Natural killer cell (primary cell): ENCODE data around the gene AP3B2. TPM values are rescaled to one million over a fixed set of nuclear protein-coding genes. Genes with fewer than 3 reads are reported as not detected.

ENCODE experiments used
- ATAC-seq, 3 donors: fragments of 150-1000 bp in 2 of 3; fragments of 200-7000 bp in 1 of 3; cut with Tn5 transposase; 1 replicate in 1 of 3; 2 replicates in 2 of 3; pipeline ENCODE4 v1.10.0; 2021; ENCODE audit warnings: mild to moderate bottlenecking in 2 of 3, moderate library complexity in 2 of 3
- DNase-seq, 2 donors: peaks; one replicate each; pipeline versions ENCODE4 v3.0.0 to v3.0.0-alpha.2; 2013 to 2021; ENCODE audit warnings: mixed read lengths in 1 of 2
- H3K27ac ChIP-seq: one replicate; pipeline ENCODE4 v1.5.1; 2013; ENCODE audit warnings: mild to moderate bottlenecking, low read length
- H3K27me3 ChIP-seq: one replicate; pipeline ENCODE4 v1.6.1; 2013; ENCODE audit warnings: low read length; ENCODE audit not compliant: control insufficient read depth, insufficient read depth
- H3K36me3 ChIP-seq: one replicate; pipeline ENCODE4 v1.6.1; 2013; ENCODE audit warnings: low read length; ENCODE audit not compliant: control insufficient read depth, insufficient read depth
- H3K4me1 ChIP-seq: one replicate; pipeline ENCODE4 v1.6.1; 2013; ENCODE audit warnings: low read length; ENCODE audit not compliant: control insufficient read depth, insufficient read depth
- H3K4me3 ChIP-seq: one replicate; pipeline ENCODE4 v1.5.1; 2013; ENCODE audit warnings: low read length
- H3K9me3 ChIP-seq: one replicate; pipeline ENCODE4 v1.6.1; 2013; ENCODE audit warnings: low read length; ENCODE audit not compliant: control insufficient read depth, insufficient read depth
- H3K27ac Mint-ChIP-seq, 2 donors: one replicate each; pipeline ENCODE4 v1.8.0; 2022; ENCODE audit warnings: mild to moderate bottlenecking in 2 of 2, mixed read lengths in 2 of 2, moderate library complexity in 1 of 2
- H3K27me3 Mint-ChIP-seq, 2 donors: one replicate each; pipeline ENCODE4 v1.8.0; 2022; ENCODE audit warnings: low read depth in 2 of 2, mixed read lengths in 2 of 2
- H3K36me3 Mint-ChIP-seq: one replicate; pipeline ENCODE4 v1.8.0; 2022; ENCODE audit warnings: mixed read lengths
- H3K4me1 Mint-ChIP-seq, 2 donors: one replicate each; pipeline ENCODE4 v1.8.0; 2022; ENCODE audit warnings: mixed read lengths in 2 of 2
- H3K4me3 Mint-ChIP-seq: one replicate; pipeline ENCODE4 v1.8.0; 2022; ENCODE audit warnings: mild to moderate bottlenecking, moderate library complexity, mixed read lengths
- H3K9me3 Mint-ChIP-seq, 2 donors: one replicate each; pipeline ENCODE4 v1.8.0; 2022; ENCODE audit warnings: mixed read lengths in 2 of 2
- CTCF ChIP-seq: fragments of 200-600 bp; IDR thresholded peaks from one replicate; pipeline ENCODE4 v1.8.0; 2022; ENCODE audit warnings: antibody characterized with exemption
- WGBS: methylation state at CpG from one replicate; pipeline ENCODE4 v1.1.7; 2013; ENCODE audit warnings: missing lambda C conversion rate; ENCODE audit not compliant: insufficient coverage; 5-methylcytosine and 5-hydroxymethylcytosine counted together
- intact Hi-C: fragments of 100-400 bp; cut with micrococcal nuclease; formaldehyde crosslinking; loops from one replicate; pipeline ENCODE4 v1.14.2; 2022
- total RNA-seq, 4 donors: library from RNA; stranded (reverse); fragments of 120-200 nt in 1 of 4; gene quantifications; one replicate each; pipeline versions ENCODE4 v1.2.3 to v1.2.4, GENCODE V29; 2013 to 2022

Gene AP3B2
- total RNA-seq, 3 donors from 2014 or later (not counting 1 experiment from before 2014, with no cell fraction given) = 0.59 TPM; not detected in 2

GRCh38 chr15:82651708-82652107 is 58.0 kb downstream of the AP3B2 start:
- Mint-ChIP-seq H3K27me3 (peaks cover 30 to 43% of the 10 kb centered on the region in 2 donors), H3K27ac (no peak overlapping the region), H3K4me3 (no peak overlapping the region), H3K36me3 (no peaks in the 10 kb centered on the region), H3K9me3 (no peaks in the 10 kb centered on the region), H3K4me1 (no peaks in the 10 kb centered on the region)
- WGBS = 87% methylated on average over 2 of the region's 2 CpGs
- ATAC-seq = no peak
- TF ChIP-seq CTCF = no peak
- Histone ChIP-seq H3K9me3 (no peaks in the 10 kb centered on the region), H3K4me1 (peaks cover 11% of the 10 kb centered on the region), H3K27me3 (peaks cover 12% of the 10 kb centered on the region), H3K27ac (no peak overlapping the region), H3K4me3 (no peak overlapping the region), H3K36me3 (no peaks in the 10 kb centered on the region)
- DNase-seq = no peak
- intact Hi-C loops = no loop called here

- Histone ChIP-seq H3K27ac (no peak overlapping the region), H3K36me3 (no peaks in the 10 kb centered on the region), H3K27me3 (peaks cover 22% of the 10 kb centered on the region), H3K4me3 (no peak overlapping the region), H3K4me1 (peaks cover 17% of the 10 kb centered on the region), H3K9me3 (no peaks in the 10 kb centered on the region)
- Mint-ChIP-seq H3K27ac (no peak overlapping the region), H3K36me3 (no peaks in the 10 kb centered on the region), H3K27me3 (peaks cover 37 to 43% of the 10 kb centered on the region in 2 donors), H3K9me3 (no peaks in the 10 kb centered on the region), H3K4me1 (peaks cover 0 to 4% of the 10 kb centered on the region in 2 donors), H3K4me3 (peak overlapping the region; percentile 13)
- TF ChIP-seq CTCF = no peak
- ATAC-seq = no peak
- intact Hi-C loops = no loop called here
- no peak for DNase-seq
Measured at GRCh38 chr15:82650046-82650670, 59.5 kb downstream of the AP3B2 start.

- Mint-ChIP-seq H3K4me1 (peaks cover 0 to 4% of the 10 kb centered on the region in 2 donors), H3K27me3 (peaks cover 42 to 50% of the 10 kb centered on the region in 2 donors), H3K4me3 (peak overlapping the region; percentile 41), H3K27ac (no peak overlapping the region), H3K9me3 (no peaks in the 10 kb centered on the region), H3K36me3 (no peaks in the 10 kb centered on the region)
- Histone ChIP-seq H3K36me3 (no peaks in the 10 kb centered on the region), H3K4me1 (peaks cover 17% of the 10 kb centered on the region), H3K9me3 (no peaks in the 10 kb centered on the region), H3K27me3 (peaks cover 24% of the 10 kb centered on the region), H3K27ac (no peak overlapping the region), H3K4me3 (no peak overlapping the region)
- intact Hi-C loops = no loop called here
- no peak for TF ChIP-seq CTCF
- no peak for ATAC-seq
- DNase-seq = no peak
- 64% methylated on average over 11 of the region's 11 CpGs for WGBS
Measured at GRCh38 chr15:82649226-82649999, 60.3 kb downstream of the AP3B2 start.
